ENCODE data around the gene SLC30A2. TPM values are rescaled to one million over a fixed set of nuclear protein-coding genes. Genes with fewer than 3 reads are reported as not detected.

SLC30A2 gene
- total and polyA plus RNA-seq, 9 of the 15 experiments (the other 6 are each of a cell fraction or from before 2014, with no cell fraction given), result 0.01 to 0.18 (median 0.06) TPM; not detected in 3

DNA sequence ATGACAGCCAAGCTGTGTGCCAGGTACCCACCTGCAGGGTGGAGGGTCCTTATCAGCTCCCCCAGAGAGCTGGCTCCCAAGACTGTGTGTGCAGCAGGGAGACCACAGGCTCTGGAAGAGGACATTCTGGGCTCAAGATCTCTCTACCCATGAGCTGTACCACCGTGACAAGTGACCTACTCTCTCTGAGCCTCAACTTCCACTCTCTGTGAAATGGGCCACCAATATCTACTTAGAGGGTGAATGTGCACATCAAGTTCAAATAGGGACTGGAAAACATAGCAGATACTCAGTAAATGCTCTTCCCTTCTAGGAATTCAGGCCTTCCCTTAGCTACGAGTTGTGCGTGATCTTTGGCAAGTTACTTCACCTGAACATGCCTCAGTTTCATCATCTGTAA lies 1.5 kb downstream of the SLC30A2 start:
- DNase-seq (ENCODE audit: extremely low read depth in 1 of 4, low spot score in 3 of 4) (no peak), FAIRE-seq (peak; percentile 35), ATAC-seq (no peak)
- Histone ChIP-seq H3K27me3 (ENCODE audit: control insufficient read depth in 2 of 2, insufficient read depth in 2 of 2, low read length in 2 of 2) (no peaks in the 10 kb centered on the region), H2AFZ (ENCODE audit: low read depth, low read length) (peak overlapping the region; percentile 75), H3K9me1 (ENCODE audit: control insufficient read depth, insufficient read depth, low read length) (no peaks in the 10 kb centered on the region), H3K36me3 (ENCODE audit: control insufficient read depth, insufficient read depth, low read length) (no peaks in the 10 kb centered on the region), H4K20me1 (replicated peaks; ENCODE audit: control insufficient read depth, insufficient read depth, low read length) (no peaks in the 10 kb centered on the region), H3K27ac (ENCODE audit: extremely low read depth, low read depth, low read length) (peak overlapping the region; percentile 19; the same call in 1 of the 3 replicates), H3K79me2 (ENCODE audit: control insufficient read depth, insufficient read depth, low read length) (no peaks in the 10 kb centered on the region), H3K4me3 (no peak overlapping the region), H3K9ac (ENCODE audit: insufficient read depth in 1 of 2, low read depth in 2 of 2, low read length in 2 of 2) (peak overlapping the region; percentile 21 to 81; a peak in 2 of 4 replicates), H3K4me2 (ENCODE audit: insufficient read depth, low read length) (peak overlapping the region; percentile 27; the same call in 1 of the 2 replicates), H3K4me1 (replicated peaks in 1 of 2; ENCODE audit: control insufficient read depth in 2 of 2, insufficient read depth in 2 of 2, low read length in 2 of 2) (peaks cover 26 to 39% of the 10 kb centered on the region in 2 experiments; a peak in 4 of 5 replicates), H3K9me3 (replicated peaks; ENCODE audit: control insufficient read depth, insufficient read depth, low read depth, low read length) (no peaks in the 10 kb centered on the region)
- intact Hi-C loops (cut with micrococcal nuclease), result no loop called here
- in situ Hi-C loops (cut with MboI), result loop anchor here (5.0 kb wide), 2 partner anchors 63 to 103 kb away; no protein-coding TSS in a partner anchor
- POLR2A ChIA-PET, result interaction anchor here (1.0 to 3.9 kb wide), 6 partner anchors 9 to 82 kb away, joined by 3 to 23 read pairs (median 6); no protein-coding TSS in a partner anchor
- 31% methylated on average over 3 of the region's 3 CpGs for WGBS (ENCODE audit: insufficient coverage, low coverage, missing lambda C conversion rate)
- BruUV-seq (replicated peaks), result no TSS peak
- CTCF ChIA-PET (ENCODE audit: low intra/inter-chr PET ratio), result no interaction called here
- TF ChIP-seq ESRRA (IDR thresholded peaks at IDR 0.05; ENCODE audit: borderline replicate concordance, low read depth), result peak; percentile 32; the same call in 1 of the 2 replicates
- TF ChIP-seq SMARCA5 (IDR thresholded peaks at IDR 0.05), result peak; percentile 93
- peak; percentile 85 for TF ChIP-seq HDAC2 (IDR thresholded peaks at IDR 0.05)
- peak; percentile 97 for TF ChIP-seq RBM25 (IDR thresholded peaks at IDR 0.05; ENCODE audit: low read depth, low read length, severe bottlenecking)
- TF ChIP-seq CHD4 (IDR thresholded peaks at IDR 0.05; ENCODE audit: insufficient read depth, insufficient replicate concordance, low read depth, low read length, poor library complexity, severe bottlenecking), result peak; percentile 95
- TF ChIP-seq, protein P1, sequence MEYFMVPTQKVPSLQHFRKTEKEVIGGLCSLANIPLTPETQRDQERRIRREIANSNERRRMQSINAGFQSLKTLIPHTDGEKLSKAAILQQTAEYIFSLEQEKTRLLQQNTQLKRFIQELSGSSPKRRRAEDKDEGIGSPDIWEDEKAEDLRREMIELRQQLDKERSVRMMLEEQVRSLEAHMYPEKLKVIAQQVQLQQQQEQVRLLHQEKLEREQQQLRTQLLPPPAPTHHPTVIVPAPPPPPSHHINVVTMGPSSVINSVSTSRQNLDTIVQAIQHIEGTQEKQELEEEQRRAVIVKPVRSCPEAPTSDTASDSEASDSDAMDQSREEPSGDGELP (CRISPR knock-in tag; IDR thresholded peaks at IDR 0.05; ENCODE audit: borderline replicate concordance), result no peak
- TF ChIP-seq ZNF384 (IDR thresholded peaks at IDR 0.05; ENCODE audit: low read depth, low read length), result no peak
- peak in 1 of 2 experiments; percentile 53; a peak in 1 of 3 replicates for TF ChIP-seq CBX3 (IDR thresholded peaks at IDR 0.05; ENCODE audit: borderline replicate concordance in 1 of 2, low read length in 2 of 2)
- peak; percentile 41; the same call in 1 of the 2 replicates for TF ChIP-seq CBX1 (IDR thresholded peaks at IDR 0.05; ENCODE audit: low read depth)
- TF ChIP-seq, protein P2, sequence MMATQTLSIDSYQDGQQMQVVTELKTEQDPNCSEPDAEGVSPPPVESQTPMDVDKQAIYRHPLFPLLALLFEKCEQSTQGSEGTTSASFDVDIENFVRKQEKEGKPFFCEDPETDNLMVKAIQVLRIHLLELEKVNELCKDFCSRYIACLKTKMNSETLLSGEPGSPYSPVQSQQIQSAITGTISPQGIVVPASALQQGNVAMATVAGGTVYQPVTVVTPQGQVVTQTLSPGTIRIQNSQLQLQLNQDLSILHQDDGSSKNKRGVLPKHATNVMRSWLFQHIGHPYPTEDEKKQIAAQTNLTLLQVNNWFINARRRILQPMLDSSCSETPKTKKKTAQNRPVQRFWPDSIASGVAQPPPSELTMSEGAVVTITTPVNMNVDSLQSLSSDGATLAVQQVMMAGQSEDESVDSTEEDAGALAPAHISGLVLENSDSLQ (IDR thresholded peaks at IDR 0.05), result no peak
- peak; percentile 86 to 92 for TF ChIP-seq KDM1A (IDR thresholded peaks at IDR 0.05)
- no peak for TF ChIP-seq SOX6 (IDR thresholded peaks at IDR 0.05)
- TF ChIP-seq, protein P3, sequence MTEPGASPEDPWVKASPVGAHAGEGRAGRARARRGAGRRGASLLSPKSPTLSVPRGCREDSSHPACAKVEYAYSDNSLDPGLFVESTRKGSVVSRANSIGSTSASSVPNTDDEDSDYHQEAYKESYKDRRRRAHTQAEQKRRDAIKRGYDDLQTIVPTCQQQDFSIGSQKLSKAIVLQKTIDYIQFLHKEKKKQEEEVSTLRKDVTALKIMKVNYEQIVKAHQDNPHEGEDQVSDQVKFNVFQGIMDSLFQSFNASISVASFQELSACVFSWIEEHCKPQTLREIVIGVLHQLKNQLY (CRISPR knock-in tag; conservative IDR thresholded peaks at IDR 0.05), result no peak
- peak in 1 of 2 experiments; percentile 60; a peak in 2 of 4 replicates for TF ChIP-seq RCOR1 (IDR thresholded peaks at IDR 0.05; ENCODE audit: borderline replicate concordance in 1 of 2, low read depth in 2 of 2, low read length in 2 of 2)
- TF ChIP-seq, protein P4, sequence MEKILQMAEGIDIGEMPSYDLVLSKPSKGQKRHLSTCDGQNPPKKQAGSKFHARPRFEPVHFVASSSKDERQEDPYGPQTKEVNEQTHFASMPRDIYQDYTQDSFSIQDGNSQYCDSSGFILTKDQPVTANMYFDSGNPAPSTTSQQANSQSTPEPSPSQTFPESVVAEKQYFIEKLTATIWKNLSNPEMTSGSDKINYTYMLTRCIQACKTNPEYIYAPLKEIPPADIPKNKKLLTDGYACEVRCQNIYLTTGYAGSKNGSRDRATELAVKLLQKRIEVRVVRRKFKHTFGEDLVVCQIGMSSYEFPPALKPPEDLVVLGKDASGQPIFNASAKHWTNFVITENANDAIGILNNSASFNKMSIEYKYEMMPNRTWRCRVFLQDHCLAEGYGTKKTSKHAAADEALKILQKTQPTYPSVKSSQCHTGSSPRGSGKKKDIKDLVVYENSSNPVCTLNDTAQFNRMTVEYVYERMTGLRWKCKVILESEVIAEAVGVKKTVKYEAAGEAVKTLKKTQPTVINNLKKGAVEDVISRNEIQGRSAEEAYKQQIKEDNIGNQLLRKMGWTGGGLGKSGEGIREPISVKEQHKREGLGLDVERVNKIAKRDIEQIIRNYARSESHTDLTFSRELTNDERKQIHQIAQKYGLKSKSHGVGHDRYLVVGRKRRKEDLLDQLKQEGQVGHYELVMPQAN (IDR thresholded peaks at IDR 0.05; ENCODE audit: borderline replicate concordance), result peak; percentile 44; the same call in 1 of the 2 replicates
- TF ChIP-seq ADNP (tag; IDR thresholded peaks at IDR 0.05), result peak; percentile 65
- TF ChIP-seq ESRRB (CRISPR knock-in tag; IDR thresholded peaks at IDR 0.05; ENCODE audit: borderline replicate concordance), result no peak
- TF ChIP-seq PHF20 (IDR thresholded peaks at IDR 0.05; ENCODE audit: partially characterized antibody), result peak; percentile 68
- TF ChIP-seq BCOR (IDR thresholded peaks at IDR 0.05), result peak; percentile 99
